KMS-11 (cell line): ENCODE results near the gene RRM1.

Experiments
- H2AFZ ChIP-seq: fragments of 200-600 bp; sonication (generic); 2 replicates; pipeline ENCODE4 v1.6.1; 2016; ENCODE audit warnings: antibody characterized with exemption, mixed run types, low read depth
- H3K27ac ChIP-seq: fragments of 200-600 bp; sonication (generic); 2 replicates; pipeline ENCODE4 v1.6.1; 2016; ENCODE audit warnings: mild to moderate bottlenecking, mixed run types
- H3K27me3 ChIP-seq: fragments of 200-600 bp; sonication (generic); 2 replicates; pipeline ENCODE4 v1.6.1; 2017; ENCODE audit warnings: mild to moderate bottlenecking, low read depth, mixed run types, moderate library complexity; ENCODE audit not compliant: insufficient read depth
- H3K36me3 ChIP-seq: fragments of 200-600 bp; sonication (generic); 2 replicates; pipeline ENCODE4 v1.6.1; 2017; ENCODE audit warnings: mild to moderate bottlenecking, mixed run types; ENCODE audit not compliant: insufficient read depth
- H3K4me1 ChIP-seq: fragments of 200-600 bp; sonication (generic); 2 replicates; pipeline ENCODE4 v1.6.1; 2016; ENCODE audit warnings: mild to moderate bottlenecking, low read depth, mixed run types; ENCODE audit not compliant: poor library complexity, severe bottlenecking
- H3K4me2 ChIP-seq: fragments of 200-600 bp; sonication (generic); 2 replicates; pipeline ENCODE4 v1.7.0; 2016; ENCODE audit warnings: mild to moderate bottlenecking, mixed run types
- H3K4me3 ChIP-seq: fragments of 200-600 bp; sonication (generic); IDR thresholded peaks from 2 replicates; pipeline ENCODE4 v1.6.1; 2017; ENCODE audit warnings: low read depth, low read length, mixed read lengths; ENCODE audit not compliant: insufficient read depth
- H3K79me2 ChIP-seq: fragments of 200-600 bp; sonication (generic); 2 replicates; pipeline ENCODE4 v1.6.1; 2016; ENCODE audit warnings: low read depth, mixed run types; ENCODE audit not compliant: insufficient read depth
- H3K9ac ChIP-seq: fragments of 200-600 bp; sonication (generic); 2 replicates; pipeline ENCODE4 v1.6.1; 2016; ENCODE audit warnings: mild to moderate bottlenecking, mixed run types
- H4K20me1 ChIP-seq: fragments of 200-600 bp; sonication (generic); 2 replicates; pipeline ENCODE4 v1.6.1; 2016; ENCODE audit warnings: mild to moderate bottlenecking, mixed run types; ENCODE audit not compliant: insufficient read depth
- TF ChIP-seq, protein P1 (sequence below): fragments of 200-600 bp; sonication (generic); conservative IDR thresholded peaks from 2 replicates; pipeline ENCODE4 v1.6.1; 2017; ENCODE audit warnings: low read depth, mild to moderate bottlenecking, antibody characterized with exemption, low read length, moderate library complexity, mixed read lengths

Gene RRM1

DNA sequence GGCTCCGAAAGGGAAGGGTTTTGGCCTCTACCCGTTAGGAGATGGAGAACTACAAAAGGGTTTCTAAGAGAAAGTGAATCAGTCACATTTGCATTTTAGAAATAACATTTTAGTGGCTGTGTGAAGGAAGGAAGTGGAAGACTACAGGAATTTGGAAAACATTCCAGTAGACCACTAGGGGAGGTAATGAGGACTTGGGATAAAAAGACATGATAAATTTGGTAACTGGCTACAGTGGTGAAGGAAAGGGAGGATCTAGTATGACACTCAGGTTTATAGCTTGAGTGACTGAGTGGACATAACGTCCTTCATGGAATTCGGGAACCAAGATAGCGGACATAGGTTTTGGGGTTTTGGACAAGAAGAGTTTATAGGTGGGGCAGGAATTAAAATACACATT is 7.0 kb upstream of the RRM1 start:
- no peaks in the 10 kb centered on the region; the same call in 1 of the 2 replicates for H3K36me3 ChIP-seq
- H3K9ac ChIP-seq, result no peak overlapping the region
- no peak overlapping the region for H3K27ac ChIP-seq
- no peak overlapping the region for H3K4me3 ChIP-seq
- no peaks in the 10 kb centered on the region for H3K79me2 ChIP-seq
- no peak overlapping the region for H3K4me2 ChIP-seq
- no peaks in the 10 kb centered on the region for H4K20me1 ChIP-seq
- H3K4me1 ChIP-seq, result peaks cover 16% of the 10 kb centered on the region
- TF ChIP-seq, protein P1, sequence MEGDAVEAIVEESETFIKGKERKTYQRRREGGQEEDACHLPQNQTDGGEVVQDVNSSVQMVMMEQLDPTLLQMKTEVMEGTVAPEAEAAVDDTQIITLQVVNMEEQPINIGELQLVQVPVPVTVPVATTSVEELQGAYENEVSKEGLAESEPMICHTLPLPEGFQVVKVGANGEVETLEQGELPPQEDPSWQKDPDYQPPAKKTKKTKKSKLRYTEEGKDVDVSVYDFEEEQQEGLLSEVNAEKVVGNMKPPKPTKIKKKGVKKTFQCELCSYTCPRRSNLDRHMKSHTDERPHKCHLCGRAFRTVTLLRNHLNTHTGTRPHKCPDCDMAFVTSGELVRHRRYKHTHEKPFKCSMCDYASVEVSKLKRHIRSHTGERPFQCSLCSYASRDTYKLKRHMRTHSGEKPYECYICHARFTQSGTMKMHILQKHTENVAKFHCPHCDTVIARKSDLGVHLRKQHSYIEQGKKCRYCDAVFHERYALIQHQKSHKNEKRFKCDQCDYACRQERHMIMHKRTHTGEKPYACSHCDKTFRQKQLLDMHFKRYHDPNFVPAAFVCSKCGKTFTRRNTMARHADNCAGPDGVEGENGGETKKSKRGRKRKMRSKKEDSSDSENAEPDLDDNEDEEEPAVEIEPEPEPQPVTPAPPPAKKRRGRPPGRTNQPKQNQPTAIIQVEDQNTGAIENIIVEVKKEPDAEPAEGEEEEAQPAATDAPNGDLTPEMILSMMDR, result no peak
- no peak overlapping the region for H2AFZ ChIP-seq
- H3K27me3 ChIP-seq, result no peaks in the 10 kb centered on the region

DNA sequence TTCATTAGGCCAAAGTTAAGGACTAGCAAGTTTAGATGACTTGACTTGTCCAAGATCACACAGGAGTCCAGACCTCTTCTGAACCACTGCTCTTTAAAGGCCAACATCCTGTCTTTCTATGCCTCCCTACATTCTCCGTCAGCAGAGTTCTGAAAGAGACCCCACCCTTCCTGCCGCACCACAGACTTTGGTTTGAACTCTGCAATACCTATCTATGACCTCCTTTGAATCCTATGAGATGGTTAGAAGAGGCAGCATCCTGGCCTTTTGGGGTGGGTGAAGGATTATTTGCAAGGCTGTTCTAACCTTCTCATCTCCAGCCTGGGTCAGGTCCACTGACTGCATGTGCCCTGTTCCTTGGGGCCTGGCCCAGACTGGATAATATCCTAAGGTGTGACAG is 4.3 kb upstream of the RRM1 start:
- H3K4me3 ChIP-seq, result no peak overlapping the region
- TF ChIP-seq, protein P1, result no peak

DNA sequence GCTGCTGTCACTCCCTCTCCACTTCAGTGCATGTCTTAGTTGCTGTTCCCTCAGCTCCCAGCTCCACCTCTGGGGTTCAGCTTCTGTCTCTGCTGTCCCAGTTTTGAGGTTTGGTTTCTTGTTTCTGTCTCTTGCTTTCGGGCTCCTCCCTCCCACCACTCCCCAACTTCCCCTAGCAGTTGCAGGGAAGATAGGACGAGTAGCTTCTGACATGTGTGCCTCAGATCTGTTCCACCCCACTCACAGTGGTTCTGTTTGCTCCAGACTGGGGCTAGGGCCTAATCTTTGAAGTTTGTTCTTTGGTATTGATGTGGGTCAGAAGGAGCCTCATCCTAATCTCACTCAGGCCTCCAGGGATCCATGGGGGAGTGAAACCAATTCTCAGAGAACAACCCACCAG is 2.6 kb upstream of the RRM1 start:
- TF ChIP-seq, protein P1, result no peak
- no peaks in the 10 kb centered on the region for H3K36me3 ChIP-seq
- H3K4me1 ChIP-seq, result peaks cover 41% of the 10 kb centered on the region
- peak overlapping the region; percentile 31; the same call in 1 of the 2 replicates for H3K4me2 ChIP-seq
- H4K20me1 ChIP-seq, result no peaks in the 10 kb centered on the region
- no peak overlapping the region for H3K4me3 ChIP-seq
- no peak overlapping the region for H3K9ac ChIP-seq
- H3K27me3 ChIP-seq, result no peaks in the 10 kb centered on the region
- no peak overlapping the region for H2AFZ ChIP-seq
- peaks cover 31% of the 10 kb centered on the region for H3K79me2 ChIP-seq
- H3K27ac ChIP-seq, result peak overlapping the region; percentile 22; the same call in 1 of the 2 replicates

More for the DNA sequence above, 4.3 kb upstream of the RRM1 start:
- H3K4me1 ChIP-seq, result peaks cover 30% of the 10 kb centered on the region
- H2AFZ ChIP-seq, result no peak overlapping the region
- H4K20me1 ChIP-seq, result no peaks in the 10 kb centered on the region
- H3K27me3 ChIP-seq, result no peaks in the 10 kb centered on the region
- H3K36me3 ChIP-seq, result no peaks in the 10 kb centered on the region
- peaks cover 13% of the 10 kb centered on the region; the same call in 1 of the 2 replicates for H3K79me2 ChIP-seq
- H3K27ac ChIP-seq, result no peak overlapping the region
- no peak overlapping the region for H3K9ac ChIP-seq
- H3K4me2 ChIP-seq, result no peak overlapping the region

DNA sequence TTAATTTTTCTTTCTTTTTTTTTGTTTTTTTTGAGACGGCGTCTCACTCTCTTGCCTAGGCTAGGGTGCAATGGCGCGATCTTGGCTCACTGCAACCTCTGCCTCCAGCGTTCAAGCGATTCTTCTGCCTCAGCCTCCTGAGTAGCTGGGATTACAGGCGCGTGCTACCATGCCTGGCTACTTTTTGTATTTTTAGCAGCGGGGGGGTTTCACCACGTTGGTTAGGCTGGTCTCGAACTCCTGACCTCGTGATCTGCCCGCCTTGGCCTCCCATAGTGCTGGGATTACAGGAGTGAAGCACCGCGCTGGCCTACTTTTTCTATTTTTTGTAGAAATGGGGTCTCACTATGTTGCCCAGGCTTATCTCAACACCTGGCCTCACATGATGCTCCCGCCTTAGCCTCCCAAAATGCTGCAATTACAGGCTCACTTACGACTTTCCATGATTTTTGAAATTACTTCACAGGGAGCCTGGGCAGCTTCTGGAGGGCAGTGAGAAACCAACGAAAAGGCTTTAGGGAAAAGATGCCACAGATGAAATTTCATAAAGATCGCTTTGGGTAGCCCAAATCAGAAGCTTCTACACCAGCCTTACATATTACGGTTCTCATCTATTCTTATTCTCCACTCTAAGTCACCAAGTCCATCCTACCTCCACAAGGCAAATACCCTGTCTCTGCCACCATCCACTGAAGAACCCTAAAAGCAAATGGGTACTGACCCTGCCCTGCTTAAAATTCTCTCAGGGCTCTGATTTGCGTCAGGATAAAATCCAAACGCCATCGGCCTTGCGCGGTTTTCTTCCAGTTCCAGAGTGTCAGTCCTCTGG is 866 bp upstream of the RRM1 start:
- Histone ChIP-seq H4K20me1 (no peaks in the 10 kb centered on the region), H3K4me3 (no peak overlapping the region), H3K27ac (peak overlapping the region; percentile 86), H3K36me3 (no peaks in the 10 kb centered on the region), H3K4me2 (peak overlapping the region; percentile 100), H3K4me1 (peaks cover 48% of the 10 kb centered on the region), H2AFZ (peak overlapping the region; percentile 77), H3K79me2 (peaks cover 45% of the 10 kb centered on the region), H3K27me3 (no peaks in the 10 kb centered on the region), H3K9ac (peak overlapping the region; percentile 92)
- TF ChIP-seq, protein P1, result no peak
